Activated CD4-positive, alpha-beta T cell treated with anti-CD3 and anti-CD28 coated beads, Interleukin-2, amount 50 U/mL, for 1 hour (primary cell): Measurements from ENCODE around the gene FKBP5.
A peak's percentile ranks its signal among the peaks of the same experiment; 100 is the strongest.
"Not testable (repeated sequence)": the region's sequence is repeated elsewhere in the genome, so short reads cannot be mapped to it uniquely, and the experiment has no call there.

Experiments
- DNase-seq: peaks from one replicate; pipeline ENCODE4 v3.0.0-alpha.2; 2020

Gene FKBP5

DNA sequence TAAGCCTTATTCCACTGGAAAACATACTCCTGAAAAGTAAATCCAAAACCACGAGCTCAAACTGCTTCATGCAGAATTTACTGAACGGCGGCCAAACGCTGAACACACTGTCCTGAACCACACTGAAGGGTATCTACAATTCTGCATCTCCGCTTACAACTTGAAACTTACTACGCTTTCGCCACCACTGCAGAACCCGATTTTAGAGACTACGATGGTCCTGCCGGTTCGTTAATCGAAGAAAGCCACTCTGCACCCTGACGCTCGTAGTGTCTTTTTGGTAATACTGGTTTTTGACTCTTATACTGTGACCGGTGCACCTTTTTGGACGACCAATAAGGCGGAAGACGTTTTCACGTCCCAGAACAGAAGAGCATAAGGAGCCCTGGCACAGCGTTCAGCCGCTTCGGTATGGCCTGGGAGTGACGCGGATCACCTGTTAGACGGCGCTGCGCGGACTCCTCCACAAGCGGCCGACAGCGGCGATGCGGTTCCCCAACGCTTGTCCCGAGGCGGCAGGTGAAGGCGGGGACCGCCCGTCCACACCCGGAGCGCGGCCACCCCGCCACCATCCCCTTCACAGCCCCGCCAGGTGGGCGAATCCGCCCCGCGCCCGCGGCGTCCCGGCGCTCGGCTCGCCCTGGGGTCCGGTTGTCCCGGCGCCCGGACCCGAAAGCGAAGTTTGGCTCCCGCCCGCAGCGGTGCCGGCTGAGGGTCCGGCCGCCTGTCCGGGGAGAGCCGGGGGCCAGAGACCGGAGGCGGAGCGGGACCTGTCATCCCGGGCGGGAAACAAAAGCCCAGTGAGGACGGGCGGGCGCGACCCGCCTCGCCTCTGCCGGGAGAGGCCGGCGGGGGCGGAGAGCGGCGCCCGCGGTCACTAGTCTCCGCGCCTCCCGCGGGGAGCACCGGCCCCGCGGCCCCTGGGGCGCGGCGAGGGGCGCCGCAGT lies 784 bp downstream of the FKBP5 start:
- peak; percentile 50 for DNase-seq

GRCh38 chr6:35686873-35687555 lies 1.7 kb downstream of the FKBP5 start:
- no peak for DNase-seq

- DNase-seq, result no peak
Observed at GRCh38 chr6:35686436-35686835, 2.3 kb downstream of the FKBP5 start.

DNA sequence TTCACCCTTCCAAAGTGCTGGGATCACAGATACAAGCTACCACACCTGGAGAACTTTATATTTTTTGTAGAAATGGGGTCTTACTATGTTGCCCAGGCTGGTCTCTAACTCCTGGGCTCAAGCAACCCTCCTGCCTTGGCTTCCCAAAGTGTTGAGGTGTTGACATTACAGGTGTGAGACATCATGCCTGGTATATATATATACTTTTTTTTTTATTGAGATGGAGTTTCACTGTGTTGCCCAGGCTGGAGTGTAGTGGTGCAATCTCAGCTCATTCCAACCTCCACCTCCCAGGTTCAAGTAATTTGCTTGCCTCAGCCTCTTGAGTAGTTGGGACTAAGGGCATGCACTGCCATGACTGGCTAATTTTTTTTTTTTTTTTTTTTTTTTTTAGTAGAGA lies 5.4 kb downstream of the FKBP5 start:
- DNase-seq, result no peak

GRCh38 chr6:35681298-35681697 lies 7.4 kb downstream of the FKBP5 start:
- no peak for DNase-seq

DNA sequence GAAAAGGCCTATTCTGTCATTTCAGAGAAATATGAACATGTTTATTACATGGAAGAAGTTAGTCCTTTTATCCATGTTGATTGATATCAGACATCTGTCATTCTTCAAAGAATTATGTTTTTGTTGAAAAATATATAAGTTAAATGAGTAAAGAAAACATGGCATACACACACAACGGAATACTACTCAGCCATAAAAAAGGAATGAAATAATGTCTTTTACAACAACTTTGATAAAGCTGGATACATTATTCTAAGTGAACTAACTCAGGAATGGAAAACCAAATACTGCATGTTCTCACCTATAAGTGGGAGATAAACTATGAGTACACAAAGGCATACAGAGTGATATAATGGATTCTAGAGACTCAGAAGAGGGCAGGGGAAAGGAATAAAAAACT lies 9.3 kb downstream of the FKBP5 start:
- no peak for DNase-seq

DNA sequence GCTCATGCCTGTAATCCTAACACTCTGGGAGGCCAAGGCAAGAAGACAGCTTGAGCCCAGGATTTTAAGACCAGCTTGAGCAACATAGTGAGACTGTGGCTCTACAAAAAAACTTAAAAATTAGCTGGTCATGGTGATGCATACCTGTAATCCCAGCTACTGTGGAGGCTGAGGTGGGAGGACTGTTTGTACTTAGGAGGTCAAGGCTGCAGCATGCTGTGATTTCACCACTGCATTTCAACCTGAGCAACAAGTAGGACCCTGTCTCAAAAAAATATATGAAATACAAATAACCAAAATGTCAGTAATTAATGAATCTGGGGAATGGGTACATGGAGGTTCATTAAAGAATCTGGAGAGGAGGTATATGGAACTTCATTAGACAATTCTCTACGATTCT lies 9.9 kb downstream of the FKBP5 start:
- DNase-seq, result no peak

DNA sequence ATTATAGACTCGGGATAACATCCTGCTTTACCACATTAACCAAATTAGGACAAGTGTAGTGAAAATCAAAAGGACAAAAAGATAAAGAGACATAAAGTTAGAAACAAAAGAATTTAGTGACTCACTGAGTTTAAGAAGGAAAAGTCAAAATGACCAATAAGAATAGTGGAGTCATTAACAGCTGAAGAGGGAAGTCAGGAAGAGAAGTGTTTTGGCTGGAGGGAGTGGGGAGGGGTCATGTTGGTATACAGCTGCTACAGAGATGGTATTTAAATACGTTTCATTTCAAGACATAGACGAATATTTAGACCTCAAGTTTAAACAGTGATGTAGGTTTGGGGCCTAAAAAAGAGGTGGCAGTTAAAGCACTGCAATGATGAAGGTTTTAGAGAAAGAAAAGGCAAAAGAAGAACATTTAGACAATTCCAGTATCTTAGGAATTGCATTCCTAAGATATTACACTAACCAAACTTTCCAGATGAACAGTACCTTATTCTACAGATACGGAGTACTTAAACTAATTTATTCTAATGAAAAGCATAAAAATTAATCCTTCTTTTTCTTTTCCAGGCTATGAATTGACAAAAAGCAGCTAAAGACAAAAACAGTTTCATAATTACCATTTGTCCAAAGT lies 10.6 kb downstream of the FKBP5 start:
- no peak for DNase-seq

DNA sequence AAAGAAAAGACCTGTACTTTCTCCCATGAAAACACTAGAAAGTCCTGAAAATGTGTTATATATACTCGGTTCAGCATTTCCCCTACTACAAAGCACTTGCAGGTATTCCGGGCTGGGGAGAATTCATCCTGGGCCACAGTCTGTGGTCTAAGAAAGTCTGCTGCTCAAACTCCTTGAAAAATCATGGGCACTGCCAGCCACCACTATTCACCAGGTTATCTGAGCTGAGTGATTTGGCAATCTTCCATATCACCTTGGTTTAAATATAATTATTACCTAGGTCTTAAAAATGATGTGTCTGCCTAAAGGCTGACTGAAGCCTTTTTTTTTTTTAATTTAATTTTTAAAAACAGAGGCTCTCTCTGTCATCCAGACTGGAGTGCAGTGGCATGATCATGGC lies 11.3 kb downstream of the FKBP5 start:
- no peak for DNase-seq

GRCh38 chr6:35675871-35676459 lies 12.8 kb downstream of the FKBP5 start:
- DNase-seq, result no peak

GRCh38 chr6:35674594-35674993 lies 14.1 kb downstream of the FKBP5 start:
- no peak for DNase-seq

GRCh38 chr6:35673755-35674154 lies 15.0 kb downstream of the FKBP5 start:
- DNase-seq, result no peak

DNA sequence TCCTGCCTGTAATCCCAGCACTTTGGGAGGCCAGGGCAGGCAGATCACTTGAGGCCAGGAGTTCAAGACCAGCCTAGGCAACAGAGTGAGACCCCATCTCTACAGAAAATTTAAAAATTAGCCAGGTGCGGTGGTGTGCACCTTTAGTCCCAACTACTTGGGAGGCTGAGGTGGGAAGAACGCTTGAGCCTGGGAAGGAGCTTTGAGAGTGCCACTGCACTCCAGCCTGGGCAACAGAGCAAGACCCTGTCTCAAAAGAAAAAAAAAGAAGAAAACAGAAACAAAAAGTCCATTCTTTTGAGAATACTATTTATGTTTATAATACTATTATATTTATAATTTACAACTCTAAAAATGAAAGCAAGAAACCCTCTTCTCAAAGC lies 15.4 kb downstream of the FKBP5 start:
- not testable (repeated sequence) for DNase-seq

DNA sequence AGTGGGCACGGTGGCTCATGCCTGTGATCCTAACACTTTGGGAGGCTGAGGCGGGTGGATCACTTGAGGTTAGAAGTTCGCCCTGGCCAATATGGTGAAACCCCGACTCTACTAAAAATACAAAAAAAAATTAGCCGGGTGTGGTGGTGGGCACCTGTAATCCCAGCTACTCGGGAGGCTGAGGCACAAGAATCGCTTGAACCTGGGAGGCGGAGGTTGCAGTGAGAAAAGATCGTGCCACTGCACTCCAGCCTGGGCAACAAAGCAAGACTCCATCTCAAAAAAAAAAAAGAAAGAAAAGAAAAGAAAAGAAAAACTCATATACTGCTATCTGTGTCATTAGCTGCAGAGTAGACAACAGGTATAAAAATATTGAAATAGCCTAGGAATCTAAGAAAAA lies 18.3 kb downstream of the FKBP5 start:
- not testable (repeated sequence) for DNase-seq

GRCh38 chr6:35669451-35670045 lies 19.2 kb downstream of the FKBP5 start:
- no peak for DNase-seq

DNA sequence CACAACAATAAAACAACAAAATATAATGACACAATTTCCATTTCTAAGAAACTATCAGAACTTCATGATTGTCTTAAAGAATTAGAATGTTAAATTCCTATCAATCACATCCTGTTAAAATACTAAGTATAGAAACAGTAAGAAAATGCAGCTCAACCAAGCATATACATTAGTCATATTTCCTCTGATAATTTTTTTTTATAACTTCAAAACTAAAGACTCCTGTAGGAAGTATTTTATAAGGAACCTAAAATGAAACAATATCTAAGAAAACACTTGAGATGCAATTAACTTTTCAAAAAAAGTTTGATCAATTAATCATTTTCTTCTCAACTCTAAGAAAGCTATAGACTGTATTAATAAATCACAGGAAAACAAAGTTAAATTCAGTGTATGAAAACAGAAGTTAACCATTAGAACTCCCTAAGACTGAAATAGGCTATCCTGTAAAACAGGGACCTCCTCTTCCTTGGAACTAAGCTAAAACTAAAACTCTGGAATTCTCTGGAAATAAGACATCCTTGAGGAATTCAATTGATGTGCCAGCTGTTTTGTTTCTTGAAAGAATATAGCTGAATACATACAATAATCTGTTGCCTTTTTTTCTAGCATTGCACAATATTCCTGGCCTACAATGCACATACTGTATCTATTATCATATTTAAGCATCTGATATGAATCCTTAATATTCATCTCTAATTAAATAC lies 19.8 kb downstream of the FKBP5 start:
- no peak for DNase-seq

DNA sequence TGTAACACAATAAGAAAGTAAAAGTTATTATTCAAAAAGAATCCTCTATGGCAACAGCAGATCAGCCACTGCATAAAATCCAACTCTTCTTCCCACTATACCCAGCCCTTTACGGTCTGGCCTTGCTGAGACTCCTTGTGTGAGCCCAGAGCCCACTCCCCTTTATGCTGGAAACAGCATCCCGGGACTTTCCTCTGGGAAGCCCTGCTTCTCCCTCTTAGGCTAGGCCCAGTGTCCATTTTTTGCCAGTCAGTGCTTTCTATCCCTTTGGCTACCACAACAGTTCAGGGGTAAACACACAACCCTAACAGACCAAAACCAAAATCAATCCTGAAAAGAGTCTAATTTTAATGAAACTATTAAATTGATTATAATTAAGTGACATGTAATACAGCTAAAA lies 20.6 kb downstream of the FKBP5 start:
- DNase-seq, result no peak

DNA sequence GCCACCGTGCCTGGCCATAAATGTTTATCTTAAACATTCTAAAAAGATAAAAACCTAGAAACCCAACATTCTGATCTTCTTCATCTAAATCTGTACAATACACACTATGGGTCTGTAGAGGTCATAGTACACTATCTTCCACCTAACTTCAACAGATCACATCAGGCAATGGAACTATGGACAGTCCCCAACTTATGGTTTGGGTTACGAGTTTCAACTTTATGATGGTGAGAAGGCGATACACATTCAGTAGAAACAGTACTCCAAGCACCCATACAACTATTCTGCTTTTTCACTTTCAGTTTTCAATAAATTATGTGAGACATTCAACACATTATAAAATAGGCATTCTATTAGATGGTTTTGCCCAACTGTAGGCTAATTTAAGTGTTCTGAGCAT lies 23.1 kb downstream of the FKBP5 start:
- no peak for DNase-seq

DNA sequence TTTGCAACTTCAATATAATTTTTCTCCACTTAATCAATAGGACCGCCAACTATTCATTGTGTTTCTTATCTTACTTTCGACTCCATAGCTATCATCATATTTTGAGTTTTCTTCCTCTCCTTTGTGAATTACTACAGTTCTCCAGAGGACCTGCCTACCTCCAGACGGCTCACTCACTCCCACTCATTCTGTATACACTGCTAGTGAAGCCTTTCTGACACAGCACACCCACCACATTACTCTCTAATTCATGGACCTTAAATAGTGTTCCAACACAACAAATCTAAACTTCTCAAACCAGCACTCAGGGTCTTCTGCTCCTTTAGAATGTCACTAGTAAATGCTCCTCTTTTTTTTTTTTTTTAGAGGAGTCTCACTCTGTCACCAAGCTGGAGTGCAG lies 23.8 kb downstream of the FKBP5 start:
- no peak for DNase-seq

GRCh38 chr6:35663447-35664235 lies 25.1 kb downstream of the FKBP5 start:
- DNase-seq, result no peak

DNA sequence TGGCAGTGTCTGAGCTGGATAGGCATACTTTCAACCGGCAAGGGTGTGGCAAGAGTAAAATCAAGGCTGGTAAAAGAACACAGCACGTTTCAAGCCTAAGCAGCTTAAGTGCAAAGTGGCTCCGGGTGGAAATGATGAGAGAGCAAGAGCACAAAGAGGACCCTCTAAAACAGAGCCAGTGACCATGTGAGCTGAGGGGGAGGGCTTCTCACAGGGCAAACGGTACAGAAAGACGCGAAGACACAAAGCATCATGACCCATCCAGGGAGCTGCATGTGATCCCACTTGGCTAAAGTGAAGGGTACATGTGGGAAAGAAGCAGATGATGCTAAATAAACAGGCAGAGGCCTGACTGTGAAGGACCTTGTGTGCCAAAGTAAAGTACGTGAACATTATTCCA lies 25.7 kb downstream of the FKBP5 start:
- DNase-seq, result no peak

DNA sequence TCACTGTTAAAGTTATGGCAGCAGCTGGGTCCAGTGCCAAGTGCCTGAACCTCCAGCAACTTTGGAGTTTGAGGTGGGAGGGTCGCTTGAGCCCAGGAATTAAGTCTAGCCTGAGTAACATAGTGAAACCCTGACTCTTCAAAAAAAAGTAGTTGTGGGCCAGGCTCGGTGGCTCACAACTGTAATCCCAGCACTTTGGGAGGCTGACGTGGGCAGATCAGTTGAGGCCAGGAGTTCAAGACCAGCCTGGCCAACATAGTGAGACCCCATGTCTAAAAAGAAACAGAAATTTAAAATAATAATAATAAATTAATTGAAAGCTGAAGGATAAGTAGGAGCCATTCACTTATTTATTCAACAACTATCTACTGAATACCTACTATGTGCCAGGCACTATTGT lies 33.8 kb downstream of the FKBP5 start:
- no peak for DNase-seq
